HFF-Myc (cell line): ENCODE measurements around the gene GPR12.

Experiments used
- DNase-seq: peaks from one replicate; pipeline ENCODE4 v3.0.0-alpha.2; 2011; ENCODE audit warnings: low read depth; ENCODE audit errors: extremely low read depth
- H3K4me3 ChIP-seq: replicated peaks from 2 replicates; pipeline ENCODE4 v1.5.1; 2011; ENCODE audit warnings: low read depth, mild to moderate bottlenecking, control low read depth, low read length
- TF ChIP-seq, protein P1 (sequence below): IDR thresholded peaks from 2 replicates; pipeline ENCODE4 v1.5.1; 2012; ENCODE audit warnings: mild to moderate bottlenecking, low read depth, low read length, control low read depth; ENCODE audit errors: missing control alignments

The GPR12 gene

DNA sequence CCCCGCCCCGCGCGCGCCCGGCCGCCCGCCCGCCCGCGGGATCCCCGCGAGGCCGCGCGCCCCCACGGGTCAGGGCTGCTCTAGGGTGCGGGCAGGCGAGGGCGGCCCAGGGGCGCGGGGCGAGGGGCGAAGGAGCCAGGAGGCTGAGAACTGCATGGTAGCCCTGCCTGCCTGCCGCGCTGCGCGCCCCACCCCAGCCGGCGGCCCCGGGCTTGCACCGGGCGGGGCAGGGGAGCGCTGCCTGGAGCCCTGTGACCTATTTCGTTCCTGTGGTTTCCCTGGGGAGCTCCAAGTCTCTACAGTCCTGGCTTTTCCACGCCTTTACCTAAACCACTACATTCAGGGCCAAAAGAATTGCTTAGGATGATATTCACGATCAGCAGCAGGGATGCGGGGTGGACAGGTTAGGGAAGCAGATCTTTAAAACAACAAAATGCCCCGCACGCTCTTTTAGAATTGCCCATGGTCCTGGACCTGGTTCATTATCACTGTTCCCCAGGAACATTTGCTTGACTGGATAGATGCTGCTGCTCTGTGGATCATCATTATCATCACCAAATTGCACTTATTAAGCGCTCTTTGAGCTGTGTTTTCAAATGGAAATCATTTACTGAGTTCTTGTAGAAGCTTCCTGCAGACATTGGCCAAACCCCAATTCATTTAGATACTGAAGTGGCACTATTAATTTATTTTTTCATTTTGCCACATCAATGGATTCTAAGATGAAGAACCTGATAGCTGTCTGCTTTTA, 421 bp upstream of the GPR12 start:
- no peak overlapping the region for H3K4me3 ChIP-seq
- DNase-seq = no peak
- TF ChIP-seq, protein P1, sequence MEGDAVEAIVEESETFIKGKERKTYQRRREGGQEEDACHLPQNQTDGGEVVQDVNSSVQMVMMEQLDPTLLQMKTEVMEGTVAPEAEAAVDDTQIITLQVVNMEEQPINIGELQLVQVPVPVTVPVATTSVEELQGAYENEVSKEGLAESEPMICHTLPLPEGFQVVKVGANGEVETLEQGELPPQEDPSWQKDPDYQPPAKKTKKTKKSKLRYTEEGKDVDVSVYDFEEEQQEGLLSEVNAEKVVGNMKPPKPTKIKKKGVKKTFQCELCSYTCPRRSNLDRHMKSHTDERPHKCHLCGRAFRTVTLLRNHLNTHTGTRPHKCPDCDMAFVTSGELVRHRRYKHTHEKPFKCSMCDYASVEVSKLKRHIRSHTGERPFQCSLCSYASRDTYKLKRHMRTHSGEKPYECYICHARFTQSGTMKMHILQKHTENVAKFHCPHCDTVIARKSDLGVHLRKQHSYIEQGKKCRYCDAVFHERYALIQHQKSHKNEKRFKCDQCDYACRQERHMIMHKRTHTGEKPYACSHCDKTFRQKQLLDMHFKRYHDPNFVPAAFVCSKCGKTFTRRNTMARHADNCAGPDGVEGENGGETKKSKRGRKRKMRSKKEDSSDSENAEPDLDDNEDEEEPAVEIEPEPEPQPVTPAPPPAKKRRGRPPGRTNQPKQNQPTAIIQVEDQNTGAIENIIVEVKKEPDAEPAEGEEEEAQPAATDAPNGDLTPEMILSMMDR = no peak

DNA sequence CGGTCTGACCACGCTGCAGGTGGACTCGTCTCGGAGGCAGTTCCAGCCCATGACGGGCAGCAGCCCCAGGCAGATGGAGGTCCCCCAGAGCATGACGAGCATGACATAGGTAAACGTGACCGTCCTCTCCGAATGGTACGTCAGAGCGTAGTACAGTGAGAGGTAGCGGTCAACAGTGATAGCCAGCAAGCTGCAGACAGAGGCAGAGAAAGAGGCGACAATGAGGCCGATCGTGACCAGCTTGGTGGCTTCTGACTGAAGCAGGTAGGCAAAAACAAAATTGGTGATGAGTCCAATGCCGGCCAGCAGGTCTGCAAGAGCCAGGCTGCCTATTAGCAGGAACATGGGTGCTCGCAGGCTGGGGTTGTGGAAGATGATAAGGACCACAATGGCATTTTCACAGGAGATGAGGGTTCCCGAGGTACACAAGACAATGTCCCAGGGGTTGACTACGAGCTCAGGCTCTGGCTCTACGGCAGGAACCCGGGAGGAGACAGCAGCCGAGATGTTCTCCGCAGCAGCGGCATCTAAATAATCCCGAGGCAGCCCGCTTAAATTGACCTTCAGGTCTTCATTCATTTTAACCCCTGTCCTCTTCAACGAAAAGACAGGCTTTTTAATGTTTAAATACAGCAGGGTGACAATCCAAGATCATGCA, 1.2 kb downstream of the GPR12 start:
- H3K4me3 ChIP-seq = no peak overlapping the region
- TF ChIP-seq, protein P1 = no peak
- no peak for DNase-seq

DNA sequence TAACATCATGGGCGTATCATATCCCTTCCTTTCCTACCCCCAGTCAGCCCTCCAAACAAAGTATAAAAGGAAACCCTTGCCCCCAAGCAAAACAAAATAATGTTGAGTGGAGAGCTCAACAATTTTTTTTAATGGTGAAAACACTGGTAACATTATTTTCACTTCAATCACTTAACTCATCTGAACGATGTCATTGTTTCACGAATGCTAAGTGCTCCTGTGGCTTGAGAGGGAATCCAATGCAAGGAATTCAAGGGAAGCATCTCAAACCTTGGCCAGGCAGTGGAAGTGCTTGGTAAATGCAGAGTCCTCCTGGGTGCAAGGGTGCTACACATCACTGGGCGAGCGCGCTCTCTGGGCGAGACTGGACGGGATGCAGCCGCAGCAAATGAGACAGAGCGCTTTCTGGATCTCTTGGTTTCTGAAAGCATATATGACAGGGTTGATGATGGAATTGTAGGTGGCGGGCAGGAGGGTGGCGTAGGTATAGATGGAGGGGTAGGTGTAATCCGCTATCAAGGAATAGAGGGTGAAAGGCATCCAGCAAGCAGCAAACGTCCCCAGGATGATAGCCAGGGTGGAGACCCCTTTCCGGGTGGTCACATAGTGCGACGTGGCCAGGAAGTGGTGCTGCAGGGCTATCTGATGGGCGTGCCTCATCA, 2.0 kb downstream of the GPR12 start:
- no peak for DNase-seq
- H3K4me3 ChIP-seq = no peak overlapping the region
- TF ChIP-seq, protein P1 = no peak

DNA sequence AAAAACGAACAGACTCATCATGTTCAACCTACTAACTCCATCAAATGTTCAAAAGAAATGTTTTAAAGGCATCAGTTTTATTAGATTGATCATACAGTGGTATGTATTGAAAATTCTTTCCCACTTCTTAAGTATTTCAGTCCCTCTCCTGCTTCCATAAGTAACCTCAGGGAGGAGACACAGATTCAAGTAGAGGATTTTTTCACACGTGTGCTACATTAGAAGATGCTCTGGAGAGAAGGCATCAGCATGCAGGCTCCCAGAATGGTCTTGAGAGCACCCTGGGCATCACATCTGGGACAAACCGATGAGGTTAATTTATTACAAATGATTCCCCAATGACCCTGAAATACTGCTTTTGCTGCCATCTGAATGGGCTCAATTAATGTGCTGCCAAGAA, 3.6 kb downstream of the GPR12 start:
- H3K4me3 ChIP-seq = no peak overlapping the region
- no peak for DNase-seq
- TF ChIP-seq, protein P1 = no peak

DNA sequence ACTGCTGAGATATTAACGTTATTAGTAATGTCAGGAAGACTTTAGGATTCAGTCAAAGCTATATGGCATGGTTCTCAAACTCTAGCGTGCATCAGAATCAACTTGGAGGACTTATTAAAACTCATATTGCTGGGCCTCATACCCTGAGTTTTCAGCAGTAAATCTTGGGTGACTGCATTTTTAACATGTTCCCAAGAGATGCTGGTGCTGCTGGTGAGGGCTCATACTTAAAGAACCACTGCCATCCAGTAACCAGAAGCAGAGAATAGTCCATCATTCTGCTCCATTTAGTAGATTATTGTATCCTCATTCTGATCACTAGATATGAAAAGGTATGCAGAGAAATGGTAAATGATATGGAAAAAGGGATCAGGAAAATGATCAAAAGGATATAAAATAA, 7.9 kb downstream of the GPR12 start:
- TF ChIP-seq, protein P1 = no peak
- no peak for DNase-seq
- no peak overlapping the region for H3K4me3 ChIP-seq

DNA sequence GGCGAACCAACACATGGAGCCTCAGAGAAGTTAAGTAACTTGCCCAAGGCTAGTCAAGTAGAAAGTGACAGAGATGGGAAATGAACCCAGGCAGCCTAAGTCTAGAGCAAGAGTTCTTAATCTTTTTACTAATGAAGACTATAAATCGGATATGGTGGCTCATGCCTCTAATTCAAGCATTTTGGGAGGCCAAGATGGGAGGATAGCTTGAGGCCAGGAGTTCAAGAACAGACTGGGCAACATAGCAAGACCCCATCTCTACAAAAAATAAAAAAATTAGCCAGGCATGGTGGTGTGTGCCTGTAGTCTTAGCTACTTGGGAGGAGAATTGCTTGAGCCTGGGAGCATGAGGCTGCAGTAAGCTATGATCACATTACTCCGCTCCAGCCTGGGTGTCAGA, 10.7 kb downstream of the GPR12 start:
- no peak overlapping the region for H3K4me3 ChIP-seq
- TF ChIP-seq, protein P1 = no peak
- DNase-seq = no peak
